GM12891 (cell line): Measurements from ENCODE around the gene ADA.
A peak's percentile ranks its signal among the peaks of the same experiment; 100 is the strongest.

ENCODE experiments used
- DNase-seq: peaks from one replicate; pipeline ENCODE4 v3.0.0; 2011; ENCODE audit warnings: low spot score; ENCODE audit not compliant: insufficient read length
- FAIRE-seq: peaks from 2 replicates; lab custom pipeline; 2011; peaks lifted over from hg19 to GRCh38; lab: Jason Lieb, UNC
- PAX5 ChIP-seq: IDR thresholded peaks from 2 replicates; pipeline ENCODE4 v1.6.1; 2011; ENCODE audit warnings: low read length, moderate library complexity, mild to moderate bottlenecking; ENCODE audit not compliant: insufficient read depth, severe bottlenecking
- POLR2A ChIP-seq: IDR thresholded peaks from 2 replicates; pipeline ENCODE4 v1.6.1; 2011; ENCODE audit warnings: low read depth, low read length, control low read depth
- POLR2AphosphoS5 ChIP-seq: IDR thresholded peaks from 2 replicates; pipeline ENCODE4 v1.6.1; 2011; ENCODE audit warnings: low read depth, low read length, control low read depth
- POU2F2 ChIP-seq: IDR thresholded peaks from 2 replicates; pipeline ENCODE4 v1.6.1; 2011; ENCODE audit warnings: low read depth, mild to moderate bottlenecking, control low read depth, low read length, moderate library complexity
- SPI1 ChIP-seq: IDR thresholded peaks from 2 replicates; pipeline ENCODE4 v1.6.1; 2011; ENCODE audit warnings: low read depth, low read length, control low read depth
- TAF1 ChIP-seq: IDR thresholded peaks from 2 replicates; pipeline ENCODE4 v1.6.1; 2011; ENCODE audit warnings: low read depth, low read length, control low read depth

The ADA gene

DNA sequence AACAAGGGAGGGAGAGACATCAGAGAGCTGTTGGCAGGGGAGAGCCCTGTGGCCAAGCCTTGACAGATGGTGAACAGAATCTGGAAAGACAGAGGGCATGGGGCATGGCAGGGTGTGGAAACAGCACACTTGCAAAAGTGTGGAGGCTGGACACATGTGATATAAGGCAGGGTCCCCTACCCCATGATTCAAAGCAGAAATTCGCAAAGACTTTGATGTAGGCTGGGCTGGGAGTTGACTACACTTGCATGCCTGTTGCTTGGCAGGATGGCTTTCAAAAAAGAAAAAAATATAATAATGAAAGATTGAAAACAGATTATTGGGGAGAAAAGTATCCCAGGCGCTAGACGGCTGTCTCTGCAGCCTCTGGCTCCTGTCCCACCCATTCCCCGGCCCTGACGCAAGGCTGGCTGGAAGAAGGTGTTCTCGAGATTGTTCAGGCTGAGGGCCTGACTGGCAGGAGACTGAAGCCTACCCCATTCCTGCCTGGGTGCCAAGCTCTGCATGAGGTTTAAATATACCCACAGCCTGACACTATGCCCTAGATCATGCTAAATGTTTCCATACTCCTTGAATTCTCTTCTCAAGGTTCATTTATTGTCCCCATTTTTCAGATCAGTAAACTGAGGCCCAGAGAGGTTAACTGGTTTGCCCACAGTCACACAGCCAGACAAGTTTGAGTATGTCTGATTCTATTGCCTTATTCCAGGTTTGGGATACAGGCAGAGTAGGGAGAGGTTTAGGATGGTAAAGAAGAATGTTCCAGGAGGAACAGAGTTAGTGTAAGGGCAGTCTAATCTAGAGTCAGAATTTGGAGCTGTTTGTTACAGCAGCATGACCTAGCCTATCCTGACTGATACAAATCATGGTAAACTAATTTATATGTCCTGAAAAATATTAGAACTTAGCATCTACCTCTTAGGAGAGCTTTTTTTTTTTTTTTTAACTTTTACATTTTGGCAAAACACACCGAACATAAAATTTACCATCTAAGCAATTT is 40.2 kb upstream of the ADA start:
- FAIRE-seq (no peak), DNase-seq (no peak)
- TF ChIP-seq POU2F2 (no peak), POLR2A (no peak), TAF1 (no peak), PAX5 (no peak), SPI1 (no peak), POLR2AphosphoS5 (no peak)

- DNase-seq (no peak), FAIRE-seq (no peak)
- no peak for TF ChIP-seq POLR2AphosphoS5
- no peak for TF ChIP-seq PAX5
- TF ChIP-seq POLR2A, result no peak
- TF ChIP-seq TAF1, result no peak
- TF ChIP-seq POU2F2, result no peak
- no peak for TF ChIP-seq SPI1
Measured at GRCh38 chr20:44690781-44691423, 39.4 kb upstream of the ADA start.

DNA sequence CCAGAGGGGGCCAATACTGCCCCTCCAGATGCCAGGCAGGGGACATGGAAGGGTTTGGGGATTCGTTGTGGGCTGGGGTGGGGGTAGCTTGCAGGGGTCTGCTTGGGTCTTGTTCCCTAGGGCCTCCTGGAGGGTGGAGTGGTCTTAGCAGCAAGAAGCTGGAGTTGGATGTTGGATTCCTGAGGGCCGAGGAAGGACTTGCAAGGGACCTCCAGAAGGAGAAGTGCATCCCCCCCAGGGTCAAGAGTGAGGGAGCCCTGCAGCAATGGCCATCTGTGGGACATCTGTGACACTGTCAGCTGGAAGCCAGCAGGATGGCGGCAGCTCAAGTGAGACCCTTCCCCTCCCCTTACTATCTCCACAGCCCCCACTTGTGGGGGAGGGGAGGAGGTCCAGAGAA is 38.3 kb upstream of the ADA start:
- FAIRE-seq (no peak), DNase-seq (no peak)
- TF ChIP-seq TAF1 (no peak), POLR2AphosphoS5 (no peak), POU2F2 (no peak), POLR2A (no peak), PAX5 (no peak), SPI1 (no peak)

GRCh38 chr20:44688053-44688625 is 36.6 kb upstream of the ADA start:
- DNase-seq (no peak), FAIRE-seq (no peak)
- TF ChIP-seq PAX5, result no peak
- TF ChIP-seq SPI1, result no peak
- no peak for TF ChIP-seq POLR2AphosphoS5
- TF ChIP-seq TAF1, result no peak
- no peak for TF ChIP-seq POU2F2
- TF ChIP-seq POLR2A, result no peak

- DNase-seq, result no peak
- FAIRE-seq, result no peak
- TF ChIP-seq PAX5, result no peak
- no peak for TF ChIP-seq POLR2A
- TF ChIP-seq TAF1, result no peak
- no peak for TF ChIP-seq POLR2AphosphoS5
- TF ChIP-seq SPI1, result no peak
- TF ChIP-seq POU2F2, result no peak
Measured at GRCh38 chr20:44686934-44687333, 35.4 kb upstream of the ADA start.

DNA sequence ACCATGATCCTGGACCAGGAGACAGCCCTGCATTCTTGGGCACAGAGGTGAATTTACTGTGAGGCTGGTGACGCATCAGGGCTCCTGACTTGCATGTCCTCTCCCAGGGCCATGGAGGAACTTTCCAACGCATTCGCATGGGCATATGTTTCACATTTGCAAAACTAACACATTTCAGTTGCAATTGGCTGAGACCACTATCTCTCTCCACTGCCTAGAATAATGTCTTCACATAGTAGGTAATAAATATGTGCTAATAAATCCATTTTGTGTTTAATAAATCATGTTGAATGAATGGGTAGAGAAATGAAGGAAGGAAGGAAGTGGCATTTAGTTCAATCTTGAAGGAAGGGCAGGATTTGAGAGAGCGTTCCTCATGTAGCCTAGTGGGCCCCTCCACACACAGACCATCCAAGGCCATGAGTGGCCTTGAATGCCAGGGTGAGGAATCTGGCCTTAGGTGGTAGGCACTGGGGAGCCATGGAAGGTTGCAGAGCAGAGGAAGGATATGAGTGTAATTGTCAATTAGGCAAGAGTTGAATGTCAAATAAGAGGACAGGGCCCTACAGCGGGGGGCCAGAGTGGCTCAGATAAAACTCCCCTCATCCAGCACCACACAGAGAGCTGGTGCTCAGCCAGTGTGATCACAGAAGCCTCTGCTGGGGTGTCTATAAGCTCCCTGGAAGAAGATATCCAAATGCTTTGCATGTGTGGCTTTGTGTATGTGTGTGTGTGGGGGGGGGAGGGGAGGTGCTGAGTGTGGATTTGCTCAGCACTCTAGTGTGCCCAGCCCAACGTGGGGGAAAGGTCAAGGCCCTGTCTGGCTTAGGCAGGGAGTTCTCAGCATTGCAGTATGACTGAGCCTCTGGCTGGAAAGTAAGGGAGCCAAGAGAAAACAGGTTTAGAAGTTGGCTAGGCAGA is 32.8 kb upstream of the ADA start:
- no peak for FAIRE-seq
- DNase-seq, result no peak
- TF ChIP-seq SPI1 (no peak), POLR2A (no peak), POU2F2 (no peak), TAF1 (no peak), POLR2AphosphoS5 (no peak), PAX5 (no peak)

GRCh38 chr20:44683263-44684046 is 32.0 kb upstream of the ADA start:
- DNase-seq (peak; percentile 74), FAIRE-seq (peak; percentile 84)

More at GRCh38 chr20:44683263-44684046, 32.0 kb upstream of the ADA start:
- no peak for TF ChIP-seq SPI1
- TF ChIP-seq TAF1, result no peak
- TF ChIP-seq POLR2AphosphoS5, result no peak
- no peak for TF ChIP-seq PAX5
- no peak for TF ChIP-seq POU2F2
- TF ChIP-seq POLR2A, result no peak
